ENCODE results near the gene IL1B.
"Not testable (repeated sequence)": the region's sequence is repeated elsewhere in the genome, so short reads cannot be mapped to it uniquely, and the experiment has no call there.

IL1B gene

GRCh38 chr2:112836695-112837117 is at the start of gene IL1B:
Gene IL1B (minus strand): TSS chr2:112836779. CDS start chr2:112836229, 550 bp downstream.
- DNase-seq = no peak

GRCh38 chr2:112886291-112886690 is 49.7 kb upstream of the IL1B start:
- no peak for DNase-seq

GRCh38 chr2:112885506-112885902 is 48.9 kb upstream of the IL1B start:
- no peak for DNase-seq

- no peak for DNase-seq
Observed at GRCh38 chr2:112884869-112885505, 48.4 kb upstream of the IL1B start.

- no peak for DNase-seq
Observed at GRCh38 chr2:112883669-112884068, 47.1 kb upstream of the IL1B start.

GRCh38 chr2:112881217-112881985 is 44.8 kb upstream of the IL1B start:
- DNase-seq = no peak

- no peak for DNase-seq
Observed at GRCh38 chr2:112880696-112881095, 44.1 kb upstream of the IL1B start.

GRCh38 chr2:112880091-112880531 is 43.5 kb upstream of the IL1B start:
- DNase-seq = no peak

GRCh38 chr2:112879491-112880041 is 43.0 kb upstream of the IL1B start:
- DNase-seq = no peak

GRCh38 chr2:112877423-112877822 is 40.8 kb upstream of the IL1B start:
- DNase-seq = no peak

- DNase-seq = no peak
Observed at GRCh38 chr2:112876971-112877361, 40.4 kb upstream of the IL1B start.

- DNase-seq = no peak
Observed at GRCh38 chr2:112876257-112876970, 39.8 kb upstream of the IL1B start.

GRCh38 chr2:112870841-112871835 is 34.6 kb upstream of the IL1B start:
- DNase-seq = no peak

GRCh38 chr2:112869258-112869842 is 32.8 kb upstream of the IL1B start:
- DNase-seq = no peak

GRCh38 chr2:112867701-112868631 is 31.4 kb upstream of the IL1B start:
- DNase-seq = no peak

- DNase-seq = no peak
Observed at GRCh38 chr2:112866128-112866835, 29.7 kb upstream of the IL1B start.

- DNase-seq = no peak
Observed at GRCh38 chr2:112864072-112864471, 27.5 kb upstream of the IL1B start.

GRCh38 chr2:112859406-112860183 is 23.0 kb upstream of the IL1B start:
- not testable (repeated sequence) for DNase-seq

GRCh38 chr2:112850588-112850987 is 14.0 kb upstream of the IL1B start:
- DNase-seq = no peak
